GM12878 (cell line): Measurements from ENCODE around the gene IFIT2. TPM values are rescaled to one million over a fixed set of nuclear protein-coding genes. Genes with fewer than 3 reads are reported as not detected.

Experiments used
- ATAC-seq: fragments of 200-7000 bp; cut with Tn5 transposase; 3 replicates; pipeline ENCODE4 v1.9.1; 2020; ENCODE audit warnings: mild to moderate bottlenecking, moderate library complexity
- BruUV-seq: library from RNA; stranded (reverse); fragments of 400-500 nt; replicated peaks from 2 replicates; lab custom pipeline; 2021; lab: Mats Ljungman, UMichigan
- CTCF ChIA-PET: fragments of 300-600 bp; sonication (Branson Sonifier 250); formaldehyde crosslinking; extraction: SDS; loops from one replicate; lab custom pipeline; 2021; ENCODE audit warnings: inconsistent platforms; lab: Yijun Ruan, JAX
- POLR2A ChIA-PET: fragments of 350-600 bp; formaldehyde crosslinking; extraction: SDS; loops from one replicate; lab custom pipeline; 2021; ENCODE audit warnings: inconsistent platforms; lab: Charles Lee
- RAD21 ChIA-PET: fragments of 300-600 bp; sonication (Branson Sonifier 250); formaldehyde crosslinking; loops from one replicate; lab custom pipeline; 2023; ENCODE audit warnings: antibody characterized with exemption; ENCODE audit not compliant: unreplicated experiment; lab: Charles Lee
- SMC1A ChIA-PET: fragments of 300-600 bp; sonication (Branson Sonifier 250); formaldehyde crosslinking; loops from one replicate; lab custom pipeline; 2023; ENCODE audit not compliant: unreplicated experiment, uncharacterized antibody; lab: Charles Lee
- DNase-seq: peaks from one replicate; pipeline ENCODE4 v3.0.0-alpha.2; 2011; ENCODE audit warnings: low read depth, low spot score
- FAIRE-seq: peaks from 3 replicates; lab custom pipeline; 2011; peaks lifted over from hg19 to GRCh38; lab: Jason Lieb, UNC
- H2AFZ ChIP-seq: 2 replicates; pipeline ENCODE4 v1.6.0; 2011; ENCODE audit warnings: low read depth, low read length, control low read depth; ENCODE audit not compliant: control insufficient read depth
- H3K27ac ChIP-seq: 2 replicates; pipeline ENCODE4 v1.5.1; 2011; ENCODE audit warnings: control low read depth; ENCODE audit not compliant: control insufficient read depth, insufficient read depth
- H3K27me3 ChIP-seq, 2 experiments: replicated peaks in 1 of 2; 2 replicates each; pipeline versions ENCODE4 v1.6.0 to v1.6.1; 2011; ENCODE audit warnings: low read length in 1 of 2; ENCODE audit not compliant: control insufficient read depth in 2 of 2, insufficient read depth in 2 of 2
- H3K36me3 ChIP-seq, 2 experiments: 2 replicates each; pipeline ENCODE4 v1.5.1; 2011; ENCODE audit warnings: low read length in 1 of 2; ENCODE audit not compliant: control insufficient read depth in 2 of 2, insufficient read depth in 2 of 2
- H3K4me1 ChIP-seq: 2 replicates; pipeline ENCODE4 v1.6.1; 2011; ENCODE audit warnings: mild to moderate bottlenecking, low read length, moderate library complexity, mixed read lengths; ENCODE audit not compliant: control insufficient read depth, insufficient read depth
- H3K4me2 ChIP-seq: 2 replicates; pipeline ENCODE4 v1.6.0; 2011; ENCODE audit warnings: control low read depth; ENCODE audit not compliant: control insufficient read depth, insufficient read depth
- H3K4me3 ChIP-seq: fragments of 200-600 bp; sonication (generic); 2 replicates; pipeline ENCODE4 v1.5.1; 2016
- H3K79me2 ChIP-seq: 2 replicates; pipeline ENCODE4 v1.6.0; 2011; ENCODE audit warnings: low read length; ENCODE audit not compliant: control insufficient read depth, insufficient read depth
- H3K9ac ChIP-seq: 2 replicates; pipeline ENCODE4 v1.8.0; 2011; ENCODE audit warnings: low read length, control low read depth, mixed read lengths; ENCODE audit not compliant: control insufficient read depth, insufficient read depth
- H3K9me3 ChIP-seq: replicated peaks from 3 replicates; pipeline ENCODE4 v1.5.1; 2011; ENCODE audit warnings: mild to moderate bottlenecking, low read length; ENCODE audit not compliant: control insufficient read depth, insufficient read depth
- H4K20me1 ChIP-seq: 2 replicates; pipeline ENCODE4 v1.6.0; 2011; ENCODE audit not compliant: control insufficient read depth, insufficient read depth
- BRCA1 ChIP-seq: IDR thresholded peaks from 2 replicates; pipeline ENCODE4 v1.6.1; 2011; ENCODE audit warnings: low read depth, low read length, improper control_type of control experiment
- CBFB ChIP-seq: IDR thresholded peaks from 2 replicates; pipeline ENCODE4 v1.6.1; 2016; ENCODE audit warnings: antibody characterized with exemption, low read depth
- CBX3 ChIP-seq: fragments of 200-600 bp; sonication (generic); IDR thresholded peaks from 2 replicates; pipeline ENCODE4 v1.6.1; 2016; ENCODE audit warnings: low read depth, borderline replicate concordance
- ESRRA ChIP-seq: IDR thresholded peaks from 2 replicates; pipeline ENCODE4 v1.6.1; 2012; ENCODE audit warnings: mild to moderate bottlenecking, low read length, improper control_type of control experiment
- JUND ChIP-seq: IDR thresholded peaks from 2 replicates; pipeline ENCODE4 v1.6.1; 2012; ENCODE audit warnings: low read depth, mild to moderate bottlenecking, low read length, improper control_type of control experiment, moderate library complexity
- MTA3 ChIP-seq: IDR thresholded peaks from 2 replicates; pipeline ENCODE4 v1.6.1; 2012; ENCODE audit warnings: low read length, inconsistent platforms, borderline replicate concordance
- NFYB ChIP-seq: IDR thresholded peaks from 2 replicates; pipeline ENCODE4 v1.6.1; 2011; ENCODE audit warnings: low read depth, mild to moderate bottlenecking, low read length, improper control_type of control experiment, moderate library complexity; ENCODE audit not compliant: insufficient read depth
- NR2C2 ChIP-seq: IDR thresholded peaks from 2 replicates; pipeline ENCODE4 v1.6.1; 2011; ENCODE audit warnings: borderline replicate concordance, low read depth; ENCODE audit not compliant: control insufficient read depth, insufficient read length
- PML ChIP-seq: IDR thresholded peaks from 2 replicates; pipeline ENCODE4 v1.6.1; 2012; ENCODE audit warnings: low read length, inconsistent platforms
- RAD51 ChIP-seq: fragments of 450-650 bp; IDR thresholded peaks from 2 replicates; pipeline ENCODE4 v1.6.1; 2016; ENCODE audit warnings: moderate library complexity, mild to moderate bottlenecking, inconsistent platforms
- RBBP5 ChIP-seq: fragments of 200-600 bp; sonication (generic); conservative IDR thresholded peaks from 2 replicates; pipeline ENCODE4 v1.6.1; 2016
- REST ChIP-seq: IDR thresholded peaks from 2 replicates; pipeline ENCODE4 v1.6.1; 2012; ENCODE audit warnings: mild to moderate bottlenecking, low read depth, low read length
- ZNF24 ChIP-seq: fragments of 450-650 bp; IDR thresholded peaks from 2 replicates; pipeline ENCODE4 v1.6.1; 2017; ENCODE audit warnings: antibody characterized with exemption, mild to moderate bottlenecking
- WGBS: methylation state at CpG from one replicate; pipeline ENCODE4 v1.1.6; 2016; ENCODE audit warnings: low lambda C conversion rate; ENCODE audit not compliant: insufficient replicate concordance, insufficient coverage; ENCODE audit errors: missing lambda C conversion rate; 5-methylcytosine and 5-hydroxymethylcytosine counted together
- in situ Hi-C: fragments of 300-500 bp; cut with MboI; formaldehyde crosslinking; loops from 9 replicates; pipeline ENCODE4 v1.14.3; 2018; ENCODE audit warnings: mixed read lengths
- intact Hi-C: fragments of 100-400 bp; cut with micrococcal nuclease; formaldehyde crosslinking; loops from one replicate; pipeline ENCODE4 v1.14.2; 2022; ENCODE audit not compliant: unreplicated experiment
- polyA plus RNA-seq, 11 experiments: library from polyadenylated mRNA; depleted of rRNA in 4 of 11; unstranded in 6 of 11; stranded (reverse) in 5 of 11; fragments of >200 nt; fragmentation: Nextera tagmentation in 4 of 11; fragmentation: Illumina TruSeq in 1 of 11; extraction: Ambion mirVana in 4 of 11; extraction: Trizol in 1 of 11; gene quantifications; 1 replicate in 1 of 11; 2 replicates in 10 of 11; pipeline versions ENCODE4 v1.2.1 to v1.2.3, GENCODE V29; 2011 to 2016; ENCODE audit warnings: inconsistent platforms in 2 of 11, missing spikeins in 2 of 11, low read depth in 1 of 11
- total RNA-seq, 4 experiments: library from RNA; depleted of rRNA in 3 of 4; stranded (reverse); fragments of >200 nt in 3 of 4; fragmentation: Illumina TruSeq in 1 of 4; extraction: Trizol in 1 of 4; gene quantifications; 2 replicates each; pipeline versions ENCODE4 v1.2.1 to v1.2.3, GENCODE V29; 2013 to 2021
- TF ChIP-seq, protein P1 (sequence below): fragments of 150-350 bp; IDR thresholded peaks from 2 replicates; pipeline ENCODE4 v1.6.1; 2016; ENCODE audit warnings: low read depth, low read length

Gene IFIT2
- total and polyA plus RNA-seq, 10 of the 15 experiments (the other 5 are each of a cell fraction or from before 2014, with no cell fraction given), result 5.2 to 14.8 (median 9.7) TPM

DNA sequence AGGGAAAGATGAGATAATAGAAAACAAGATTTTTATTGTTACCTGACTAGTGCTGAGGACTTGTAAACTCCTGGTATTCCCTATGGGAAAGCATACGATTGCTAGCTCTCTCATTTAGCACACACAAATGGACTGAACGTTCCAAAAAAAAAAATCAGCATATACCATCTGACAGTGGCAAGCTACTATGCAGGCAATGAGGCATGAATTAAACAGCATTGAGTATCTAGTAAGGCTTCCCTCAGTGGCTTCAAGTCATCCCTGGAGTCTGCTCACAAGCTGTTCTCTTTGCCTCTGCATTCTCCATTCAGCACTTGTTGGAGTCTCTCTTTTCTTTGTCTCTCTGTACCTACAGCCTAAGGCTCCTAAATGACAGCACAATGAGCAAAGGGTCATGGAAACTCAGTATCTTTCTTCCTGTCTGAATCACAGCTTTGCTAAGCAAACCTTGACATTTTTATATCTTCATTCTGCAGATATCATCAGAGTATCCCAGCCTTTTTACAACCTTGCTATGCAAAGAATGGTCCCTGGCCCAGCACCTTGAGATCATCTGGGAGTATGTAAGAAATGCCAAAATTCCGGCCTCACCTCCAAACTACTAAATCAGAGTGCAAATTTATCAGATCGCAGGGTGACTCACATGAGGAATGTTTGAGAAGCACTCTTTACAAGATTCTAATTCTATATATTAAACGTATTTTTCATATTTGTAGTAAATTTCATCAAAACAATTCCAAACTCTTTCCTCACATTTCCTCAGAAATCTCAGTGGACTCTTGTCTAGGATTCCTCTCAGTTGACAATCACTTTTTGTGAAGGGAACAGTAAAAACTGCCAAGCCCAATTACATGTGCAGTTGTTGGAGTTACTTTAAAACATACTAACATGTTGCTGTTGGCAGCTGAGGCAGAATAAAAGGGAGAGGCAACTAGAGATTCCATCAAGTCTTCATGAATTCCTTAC, 39.5 kb upstream of the IFIT2 start:
- Histone ChIP-seq H3K9ac (no peak overlapping the region), H3K4me2 (no peak overlapping the region), H3K4me3 (no peak overlapping the region), H3K79me2 (no peaks in the 10 kb centered on the region), H2AFZ (no peak overlapping the region), H3K27me3 (no peaks in the 10 kb centered on the region), H3K36me3 (no peaks in the 10 kb centered on the region; a peak in 1 of 4 replicates), H3K4me1 (peaks cover 3% of the 10 kb centered on the region; the same call in 1 of the 2 replicates), H3K27ac (no peak overlapping the region), H3K9me3 (peaks cover 8% of the 10 kb centered on the region; the same call in 2 of the 3 replicates), H4K20me1 (no peaks in the 10 kb centered on the region)
- ATAC-seq, result no peak
- ChIA-PET SMC1A (interaction anchor here (0.6 to 0.9 kb wide), 4 partner anchors 29 to 141 kb away, joined by 3 to 4 read pairs (median 3); no protein-coding TSS in a partner anchor), POLR2A (interaction anchor here (0.5 to 0.7 kb wide), 2 partner anchors 90 to 119 kb away, joined by 3 read pairs; no protein-coding TSS in a partner anchor), RAD21 (interaction anchor here (0.8 to 1.1 kb wide), 3 partner anchors 68 to 305 kb away, joined by 3 to 4 read pairs (median 3); no protein-coding TSS in a partner anchor), CTCF (interaction anchor here (0.7 to 1.5 kb wide), 5 partner anchors 9 to 147 kb away, joined by 3 to 4 read pairs (median 3); partner anchors contain the start of gene LIPA)
- no peak for TF ChIP-seq RAD51
- no peak for TF ChIP-seq PML
- TF ChIP-seq ZNF24, result no peak
- TF ChIP-seq NR2C2, result no peak
- no peak for TF ChIP-seq REST
- no peak for TF ChIP-seq MTA3
- TF ChIP-seq CBX3, result no peak
- TF ChIP-seq ESRRA, result no peak
- no peak for TF ChIP-seq JUND
- TF ChIP-seq CBFB, result no peak
- TF ChIP-seq, protein P1, sequence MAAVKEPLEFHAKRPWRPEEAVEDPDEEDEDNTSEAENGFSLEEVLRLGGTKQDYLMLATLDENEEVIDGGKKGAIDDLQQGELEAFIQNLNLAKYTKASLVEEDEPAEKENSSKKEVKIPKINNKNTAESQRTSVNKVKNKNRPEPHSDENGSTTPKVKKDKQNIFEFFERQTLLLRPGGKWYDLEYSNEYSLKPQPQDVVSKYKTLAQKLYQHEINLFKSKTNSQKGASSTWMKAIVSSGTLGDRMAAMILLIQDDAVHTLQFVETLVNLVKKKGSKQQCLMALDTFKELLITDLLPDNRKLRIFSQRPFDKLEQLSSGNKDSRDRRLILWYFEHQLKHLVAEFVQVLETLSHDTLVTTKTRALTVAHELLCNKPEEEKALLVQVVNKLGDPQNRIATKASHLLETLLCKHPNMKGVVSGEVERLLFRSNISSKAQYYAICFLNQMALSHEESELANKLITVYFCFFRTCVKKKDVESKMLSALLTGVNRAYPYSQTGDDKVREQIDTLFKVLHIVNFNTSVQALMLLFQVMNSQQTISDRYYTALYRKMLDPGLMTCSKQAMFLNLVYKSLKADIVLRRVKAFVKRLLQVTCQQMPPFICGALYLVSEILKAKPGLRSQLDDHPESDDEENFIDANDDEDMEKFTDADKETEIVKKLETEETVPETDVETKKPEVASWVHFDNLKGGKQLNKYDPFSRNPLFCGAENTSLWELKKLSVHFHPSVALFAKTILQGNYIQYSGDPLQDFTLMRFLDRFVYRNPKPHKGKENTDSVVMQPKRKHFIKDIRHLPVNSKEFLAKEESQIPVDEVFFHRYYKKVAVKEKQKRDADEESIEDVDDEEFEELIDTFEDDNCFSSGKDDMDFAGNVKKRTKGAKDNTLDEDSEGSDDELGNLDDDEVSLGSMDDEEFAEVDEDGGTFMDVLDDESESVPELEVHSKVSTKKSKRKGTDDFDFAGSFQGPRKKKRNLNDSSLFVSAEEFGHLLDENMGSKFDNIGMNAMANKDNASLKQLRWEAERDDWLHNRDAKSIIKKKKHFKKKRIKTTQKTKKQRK, result no peak
- TF ChIP-seq RBBP5, result no peak
- TF ChIP-seq BRCA1, result no peak
- no peak for TF ChIP-seq NFYB
- no peak for DNase-seq
- WGBS, result 72% methylated on average over 5 of the region's 5 CpGs
- no TSS peak for BruUV-seq
- intact Hi-C loops (no loop called here), in situ Hi-C loops (no loop called here)
- no peak for FAIRE-seq
